Esophagus muscularis mucosa (tissue), 3 donors: ENCODE results near the gene NQO2.

Source experiments
- CTCF ChIP-seq, 3 experiments: fragments of 200-600 bp in 2 of 3; fragments of 450-650 bp in 1 of 3; sonication (generic) in 2 of 3; IDR thresholded peaks; one replicate each; pipeline ENCODE4 v1.5.1; 2017 to 2019; ENCODE audit warnings: antibody characterized with exemption in 3 of 3, mild to moderate bottlenecking in 2 of 3, moderate library complexity in 1 of 3
- EP300 ChIP-seq: sonication (generic); formaldehyde crosslinking; IDR thresholded peaks from one replicate; pipeline ENCODE4 v1.6.1; 2017; ENCODE audit warnings: antibody characterized with exemption

- TF ChIP-seq EP300 (no peak), CTCF (IDR thresholded peaks at IDR 0.05) (no peak)
These were observed 45.7 kb downstream of the NQO2 start for GRCh38 chr6:3045369-3045768.
